K562 (cell line): ENCODE results near the gene CDK5RAP3. TPM values are rescaled to one million over a fixed set of nuclear protein-coding genes. Genes with fewer than 3 reads are reported as not detected.

ENCODE experiments used
- ADNP ChIP-seq: fragments of 200-800 bp; sonication (Bioruptor generic); IDR thresholded peaks from 2 replicates; pipeline ENCODE4 v1.6.1; 2016; ENCODE audit warnings: missing genetic modification characterization, missing compliant biosample characterization
- CBFA2T2 ChIP-seq: fragments of 450-650 bp; conservative IDR thresholded peaks from 2 replicates; pipeline ENCODE4 v1.6.1; 2017; ENCODE audit warnings: mild to moderate bottlenecking
- CUX1 ChIP-seq: fragments of 200-800 bp; sonication (Bioruptor generic); IDR thresholded peaks from 2 replicates; pipeline ENCODE4 v1.6.1; 2016; ENCODE audit warnings: missing genetic modification characterization, missing compliant biosample characterization
- DIDO1 ChIP-seq: fragments of 450-650 bp; IDR thresholded peaks from 2 replicates; pipeline ENCODE4 v1.6.1; 2016; ENCODE audit warnings: low read depth, missing biosample characterization, missing genetic modification characterization
- E2F4 ChIP-seq: sonication (generic); formaldehyde crosslinking; IDR thresholded peaks from 2 replicates; pipeline ENCODE4 v1.8.0; 2022; ENCODE audit warnings: mild to moderate bottlenecking, low read depth, missing genetic modification reagents
- EHMT2 ChIP-seq: fragments of 450-650 bp; IDR thresholded peaks from 2 replicates; pipeline ENCODE4 v1.6.1; 2018; ENCODE audit warnings: antibody characterized with exemption
- ELF1 ChIP-seq: fragments of 200-800 bp; sonication (Bioruptor generic); IDR thresholded peaks from 2 replicates; pipeline ENCODE4 v1.6.1; 2016; ENCODE audit warnings: missing genetic modification characterization, missing compliant biosample characterization
- ETV1 ChIP-seq: fragments of 450-650 bp; conservative IDR thresholded peaks from 2 replicates; pipeline ENCODE4 v1.6.1; 2016; ENCODE audit warnings: missing genetic modification characterization, control low read depth, low read depth, missing compliant biosample characterization
- FOXA3 ChIP-seq, 2 experiments: fragments of 450-650 bp in 1 of 2; sonication (generic) in 1 of 2; formaldehyde crosslinking; IDR thresholded peaks in 1 of 2; conservative IDR thresholded peaks in 1 of 2; 2 replicates each; pipeline versions ENCODE4 v1.4.0 to v1.8.0; 2020 to 2022; ENCODE audit warnings: mild to moderate bottlenecking in 2 of 2, missing genetic modification reagents in 1 of 2
- NEUROD1 ChIP-seq: fragments of 150-350 bp; IDR thresholded peaks from 2 replicates; pipeline ENCODE4 v1.6.1; 2014; ENCODE audit warnings: borderline replicate concordance, low read length, low read depth; ENCODE audit not compliant: partially characterized antibody
- NFATC3 ChIP-seq: fragments of 450-650 bp; IDR thresholded peaks from 2 replicates; pipeline ENCODE4 v1.6.1; 2017; ENCODE audit warnings: mild to moderate bottlenecking
- PTBP1 ChIP-seq: fragments of 200-400 bp; formaldehyde crosslinking; IDR thresholded peaks from 2 replicates; pipeline ENCODE4 v1.6.1; 2017; ENCODE audit warnings: low read depth, low read length
- RCOR1 ChIP-seq, 2 experiments: IDR thresholded peaks; 2 replicates each; pipeline ENCODE4 v1.6.1; 2012; ENCODE audit warnings: low read depth in 2 of 2, low read length in 2 of 2, borderline replicate concordance in 1 of 2, improper control_type of control experiment in 1 of 2
- SRF ChIP-seq, 2 experiments: fragments of 250-450, 450-650 bp in 1 of 2; sonication (Bioruptor Pico) in 1 of 2; sonication (generic) in 1 of 2; formaldehyde crosslinking; IDR thresholded peaks; 2 replicates each; pipeline versions ENCODE4 v1.5.0 to v1.5.1; 2020 to 2022; ENCODE audit warnings: mild to moderate bottlenecking in 1 of 2, missing genetic modification reagents in 1 of 2
- SRSF1 ChIP-seq: fragments of 200-400 bp; formaldehyde crosslinking; IDR thresholded peaks from 2 replicates; pipeline ENCODE4 v1.6.1; 2017; ENCODE audit warnings: mild to moderate bottlenecking, low read depth, low read length, moderate library complexity
- TCF3 ChIP-seq: sonication (generic); formaldehyde crosslinking; IDR thresholded peaks from 2 replicates; pipeline ENCODE4 v1.4.0; 2020; ENCODE audit warnings: mild to moderate bottlenecking, missing genetic modification reagents
- TEAD1 ChIP-seq, 2 experiments: fragments of 450-650 bp in 1 of 2; sonication (generic) in 1 of 2; formaldehyde crosslinking; IDR thresholded peaks; 2 replicates each; pipeline versions ENCODE4 v1.4.0 to v1.8.0; 2020 to 2022; ENCODE audit warnings: mild to moderate bottlenecking in 2 of 2, missing genetic modification reagents in 1 of 2
- TEAD4 ChIP-seq, 2 experiments: sonication (generic) in 1 of 2; formaldehyde crosslinking in 1 of 2; IDR thresholded peaks; 2 replicates each; pipeline versions ENCODE4 v1.6.1 to v1.8.0; 2012 to 2022; ENCODE audit warnings: borderline replicate concordance in 1 of 2, inconsistent platforms in 1 of 2, low read length in 1 of 2, mild to moderate bottlenecking in 1 of 2, missing genetic modification reagents in 1 of 2
- THRB ChIP-seq: fragments of 450-650 bp; formaldehyde crosslinking; conservative IDR thresholded peaks from 2 replicates; pipeline ENCODE4 v1.4.0; 2022; ENCODE audit warnings: mild to moderate bottlenecking, missing genetic modification characterization
- XRCC4 ChIP-seq: IDR thresholded peaks from one replicate; pipeline ENCODE4 v1.6.1; 2011; ENCODE audit not compliant: insufficient read depth, insufficient read length; ENCODE audit errors: extremely low read depth
- ZNF551 ChIP-seq: fragments of 250-450 bp; sonication (Bioruptor Pico); IDR thresholded peaks from 2 replicates; pipeline ENCODE4 v1.5.0; 2021; ENCODE audit warnings: mild to moderate bottlenecking, moderate library complexity
- ZNF717 ChIP-seq: fragments of 250-450 bp; sonication (Bioruptor Pico); IDR thresholded peaks from 2 replicates; pipeline ENCODE4 v1.5.0; 2021
- polyA plus RNA-seq, 8 experiments: library from polyadenylated mRNA; depleted of rRNA in 4 of 8; stranded (reverse) in 5 of 8; unstranded in 3 of 8; fragments of >200 nt; fragmentation: Nextera tagmentation in 2 of 8; fragmentation: Illumina TruSeq in 1 of 8; extraction: Ambion mirVana in 2 of 8; extraction: Trizol in 1 of 8; gene quantifications; 2 replicates each; pipeline versions ENCODE4 v1.2.1 to v1.2.3, GENCODE V29; 2011 to 2014; ENCODE audit warnings: inconsistent platforms in 1 of 8, missing spikeins in 1 of 8
- total RNA-seq, 7 experiments: library from RNA; depleted of rRNA in 6 of 7; stranded (reverse); fragments of >200 nt in 6 of 7; fragmentation: Illumina TruSeq in 2 of 7; extraction: Trizol in 2 of 7; gene quantifications; 2 replicates each; pipeline versions ENCODE4 v1.2.1 to v1.2.3, GENCODE V29; 2011 to 2021; ENCODE audit warnings: low replicate concordance in 1 of 7

Gene CDK5RAP3
- total and polyA plus RNA-seq, 9 of the 15 experiments (the other 6 are each of a cell fraction or from before 2014, with no cell fraction given): 44.2 to 202 (median 91.5) TPM

GRCh38 chr17:47989700-47990099 lies 18.8 kb downstream of the CDK5RAP3 start (continued):
- TF ChIP-seq TEAD1 (CRISPR knock-in tag; IDR thresholded peaks at IDR 0.05) (0 out of 4 replicates have a peak, but pooled peaks of 1 of the 2 experiments have one; percentile 57), ZNF551 (CRISPR knock-in tag) (no peak), RCOR1 (IDR thresholded peaks at IDR 0.05; ENCODE audit: borderline replicate concordance in 1 of 2, low read depth in 2 of 2, low read length in 2 of 2) (peak in 1 of 2 experiments; percentile 49; a peak in 1 of 4 replicates), ETV1 (tag) (peak; percentile 29; the same call in 1 of the 2 replicates), NFATC3 (no peak), NEUROD1 (no peak), TEAD4 (IDR thresholded peaks at IDR 0.05; ENCODE audit: low read length) (peak; percentile 64), TEAD4 (CRISPR knock-in tag; IDR thresholded peaks at IDR 0.05; ENCODE audit: borderline replicate concordance) (no peak), SRSF1 (no peak), DIDO1 (tag) (no peak), TCF3 (CRISPR knock-in tag) (peak; percentile 51), THRB (CRISPR knock-in tag) (no peak), XRCC4 (no peak), ADNP (tag) (no peak), PTBP1 (no peak), ZNF717 (no peak), SRF (CRISPR knock-in tag; IDR thresholded peaks at IDR 0.05) (no peak), E2F4 (CRISPR knock-in tag) (no peak), CUX1 (CRISPR knock-in tag) (no peak), EHMT2 (no peak), CBFA2T2 (peak; percentile 39), FOXA3 (CRISPR knock-in tag; conservative IDR thresholded peaks at IDR 0.05 in 1 of 2, IDR thresholded peaks at IDR 0.05 in 1 of 2) (no peak), ELF1 (tag) (no peak)
